Inferior parietal cortex (tissue), 1 donor: ENCODE data around the gene NTN4.
"Not testable (repeated sequence)": the region's sequence is repeated elsewhere in the genome, so short reads cannot be mapped to it uniquely, and the experiment has no call there.

Source experiments
- DNase-seq: peaks from one replicate; pipeline ENCODE4 v3.0.0-alpha.2; 2016; ENCODE audit errors: extremely low spot score

Gene NTN4

GRCh38 chr12:95796225-95796981, 5.8 kb upstream of the NTN4 start:
- DNase-seq: no peak

DNA sequence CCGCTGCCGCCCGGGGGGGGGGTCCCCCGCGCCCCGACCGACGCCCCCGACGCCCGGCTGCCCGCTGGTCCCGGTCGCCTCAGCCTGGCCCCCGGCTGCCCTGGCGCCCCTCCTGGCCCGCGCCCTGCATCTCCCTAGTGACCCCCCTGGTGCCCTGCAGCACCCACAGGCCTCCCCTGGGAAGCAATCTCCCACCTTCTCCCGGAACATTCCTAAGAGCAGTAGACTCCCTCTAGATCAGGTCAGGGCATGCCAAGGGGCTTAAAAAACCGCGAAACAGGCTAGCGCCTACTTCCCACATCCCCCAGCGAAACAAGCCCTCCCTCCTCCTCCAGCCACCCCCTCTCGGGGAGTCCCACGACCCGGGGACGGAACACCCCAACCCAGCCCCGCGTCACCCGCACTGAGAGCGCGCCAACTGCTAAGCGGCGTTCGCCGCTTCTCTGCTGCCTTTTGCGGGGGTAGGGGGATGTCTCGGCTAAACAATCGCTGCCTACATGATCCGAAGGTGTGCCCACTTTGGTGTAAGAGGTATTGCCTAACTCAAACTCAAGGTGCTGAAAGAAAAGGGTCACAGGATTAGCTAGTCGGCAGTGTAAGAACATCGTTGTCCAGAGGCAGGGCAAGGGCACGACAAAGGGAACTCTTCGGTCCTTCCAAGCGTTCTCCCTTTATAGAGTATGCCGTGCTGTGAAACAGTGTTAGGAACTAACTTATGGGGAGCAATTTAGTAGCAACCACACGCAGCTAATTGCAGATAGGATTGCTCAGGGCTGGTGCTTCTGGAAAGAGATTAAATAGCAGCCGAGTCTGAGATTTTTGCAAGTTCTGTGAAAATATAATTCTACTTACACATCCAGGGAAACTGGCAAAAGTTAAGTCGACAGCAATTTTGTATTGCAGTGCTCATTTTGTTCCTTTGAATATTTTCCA, 619 bp upstream of the NTN4 start:
- DNase-seq: no peak

DNA sequence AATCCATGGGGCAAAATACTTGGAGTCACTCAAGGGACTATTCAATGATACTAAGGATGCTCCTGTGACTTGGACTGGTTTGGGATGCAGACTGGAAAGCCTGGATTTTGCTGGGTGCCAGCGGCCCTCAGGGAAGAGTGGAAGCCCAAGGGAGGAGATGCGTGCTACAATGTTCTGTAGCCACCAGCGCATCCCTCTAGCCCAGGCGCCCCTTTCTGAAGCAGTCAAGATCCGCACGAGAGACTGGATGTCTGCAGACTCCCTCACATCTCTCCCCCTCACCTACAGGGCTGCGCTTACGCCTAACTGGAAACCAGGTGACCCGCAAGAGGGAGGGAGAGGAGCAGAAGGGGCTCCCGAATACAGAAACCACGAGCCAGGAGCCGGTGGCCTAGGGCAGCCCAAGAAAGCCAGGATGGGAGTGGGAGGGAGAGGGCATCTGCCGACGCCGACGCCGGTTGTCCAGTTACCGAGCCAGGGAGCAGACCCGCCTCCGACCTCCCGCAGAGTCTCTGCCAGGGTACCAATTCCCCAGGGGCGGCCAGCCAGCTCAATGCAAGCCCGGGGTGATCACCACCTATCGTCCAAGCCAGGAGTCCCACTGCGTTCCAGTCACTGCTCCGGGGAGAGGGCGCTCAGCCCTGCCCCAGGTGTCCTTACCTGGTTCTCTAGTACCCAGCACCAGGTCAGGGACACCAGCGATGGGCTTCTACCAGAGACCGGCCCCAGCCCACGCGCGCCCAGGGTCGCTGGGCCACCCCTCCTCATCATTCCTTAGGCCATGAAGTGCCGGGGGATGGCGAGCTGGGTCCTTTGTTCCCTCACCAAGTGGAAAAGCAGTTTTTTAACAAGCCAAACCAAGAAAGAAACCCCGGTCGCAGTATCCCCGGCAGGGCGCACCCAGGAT, 1.2 kb downstream of the NTN4 start:
- no peak for DNase-seq

DNA sequence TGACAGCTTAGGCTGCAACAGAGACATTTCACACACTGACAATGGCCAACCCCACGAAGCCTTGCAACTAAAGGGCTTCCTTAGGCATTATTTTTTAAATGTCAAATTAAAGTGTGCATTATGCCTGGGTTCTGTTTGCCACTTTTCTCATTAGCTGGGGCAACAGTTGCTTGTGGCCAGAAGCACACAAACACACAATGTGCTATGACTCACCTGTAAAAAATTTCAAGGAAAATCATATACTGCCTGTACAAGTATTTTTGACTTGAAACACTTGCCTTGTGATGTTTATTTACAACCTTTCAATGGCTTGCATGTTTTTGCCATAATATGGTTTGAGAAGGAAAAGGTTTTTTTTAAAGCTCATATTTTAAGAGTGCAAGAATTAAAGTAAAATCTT, 1.9 kb downstream of the NTN4 start:
- no peak for DNase-seq

DNA sequence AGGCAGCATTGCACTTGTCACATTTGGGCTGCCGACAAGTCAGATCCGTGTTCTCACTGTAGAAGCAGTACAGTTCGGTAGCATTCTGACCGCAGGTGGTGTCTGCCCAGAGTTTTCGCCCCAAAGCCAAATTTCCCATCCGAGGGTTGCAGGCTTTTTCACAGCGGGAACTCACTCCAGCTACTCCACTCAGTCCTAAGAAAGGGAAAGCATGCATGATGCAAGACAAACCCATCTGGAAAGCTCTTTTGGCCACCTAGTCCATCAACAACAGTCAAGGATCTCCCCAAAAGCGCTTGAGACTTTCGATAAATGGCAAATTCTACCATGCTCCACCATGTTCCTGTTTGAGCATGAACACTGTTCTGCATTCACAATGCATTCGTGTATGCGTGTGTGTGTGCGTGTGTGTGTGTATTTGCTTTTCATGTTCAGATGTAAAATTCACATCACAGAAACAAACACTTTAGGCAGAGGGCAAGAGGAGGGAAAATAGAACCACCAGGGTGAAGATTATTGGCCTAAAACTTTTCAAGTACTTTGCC, 3.2 kb downstream of the NTN4 start:
- DNase-seq: no peak

DNA sequence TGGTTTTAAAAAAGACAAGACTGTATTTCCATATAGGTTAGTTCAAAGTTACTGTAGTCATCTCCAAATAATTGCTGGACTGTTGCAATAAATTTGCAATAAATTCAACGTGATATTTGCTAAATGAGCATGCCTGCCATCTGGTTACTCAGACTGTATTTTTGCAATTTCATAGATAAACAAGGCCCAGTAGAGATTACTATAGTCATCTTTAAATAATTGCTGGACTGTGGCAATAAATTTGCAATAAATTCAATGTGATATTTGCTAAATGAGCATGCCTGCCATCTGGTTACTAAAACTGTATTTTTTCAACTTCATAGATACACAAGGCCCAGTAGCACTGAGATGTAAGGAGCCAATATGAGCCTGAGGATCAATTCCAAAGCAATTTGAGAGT, 5.6 kb downstream of the NTN4 start:
- no peak for DNase-seq

DNA sequence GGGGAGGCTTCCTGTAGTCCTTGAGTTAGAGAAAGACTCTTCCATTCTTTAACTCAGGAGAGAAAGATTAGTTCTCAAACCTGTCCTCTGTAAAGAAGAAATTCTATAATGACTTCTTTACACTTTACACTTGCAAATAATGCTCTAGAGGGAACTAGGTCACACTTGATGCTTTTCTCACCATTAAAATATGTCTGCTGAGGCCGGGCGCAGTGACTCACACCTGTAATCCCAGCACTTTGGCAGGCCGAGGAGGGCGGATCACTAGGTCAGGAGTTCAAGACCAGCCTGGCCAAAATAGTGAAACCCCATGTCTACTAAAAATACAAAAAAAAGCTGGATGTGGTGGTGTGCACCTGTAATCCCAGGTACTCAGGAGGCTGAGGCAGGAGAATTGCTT, 6.3 kb downstream of the NTN4 start:
- DNase-seq: no peak

DNA sequence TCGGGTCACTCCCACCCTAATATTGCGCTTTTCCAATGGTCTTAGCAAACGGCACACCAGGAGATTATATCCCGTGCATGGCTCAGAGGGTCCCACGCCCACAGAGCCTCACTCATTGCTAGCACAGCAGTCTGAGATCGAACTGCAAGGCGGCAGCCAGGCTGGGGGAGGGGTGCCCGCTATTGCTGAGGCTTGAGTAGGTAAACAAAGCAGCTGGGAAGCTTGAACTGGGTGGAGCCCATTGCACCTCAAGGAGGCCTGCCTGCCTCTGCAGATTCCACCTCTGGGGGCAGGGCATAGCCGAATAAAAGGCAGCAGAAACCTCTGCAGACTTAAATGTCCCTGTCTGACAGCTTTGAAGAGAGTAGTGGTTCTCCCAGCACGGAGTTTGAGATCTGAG, 15.1 kb downstream of the NTN4 start:
- not testable (repeated sequence) for DNase-seq

DNA sequence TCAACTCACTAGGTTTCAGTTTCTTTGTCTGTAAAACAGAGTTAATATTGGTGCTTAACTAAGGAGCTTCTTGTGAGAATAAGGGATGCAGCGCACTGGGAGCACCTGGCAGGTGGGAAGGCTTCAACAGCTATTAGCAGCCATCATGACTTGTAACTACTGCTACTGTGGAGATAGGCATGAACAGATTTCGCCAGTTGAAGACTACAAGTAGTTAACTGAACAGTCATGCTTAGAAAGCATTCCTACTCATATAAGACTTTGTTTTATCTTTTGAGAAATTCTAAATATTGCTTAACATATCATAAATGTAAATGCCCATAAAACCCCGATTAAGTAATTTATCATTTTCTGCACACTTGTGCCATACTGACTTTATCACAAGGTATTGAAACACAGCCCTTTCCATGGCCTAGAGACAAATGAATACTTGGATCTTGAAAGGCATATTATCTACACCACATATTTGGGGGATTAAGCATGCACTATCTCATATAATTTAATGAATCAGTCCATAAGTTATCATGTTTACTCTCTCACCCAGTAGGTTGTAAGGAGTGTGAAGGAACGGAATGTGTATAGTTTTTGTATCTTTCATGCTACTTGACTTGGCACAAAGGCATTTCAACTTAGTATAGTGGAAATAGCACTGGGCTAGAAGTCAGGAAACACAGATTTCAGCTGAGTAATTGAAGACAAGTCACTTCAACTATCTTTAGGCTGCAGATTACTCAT, 16.1 kb downstream of the NTN4 start:
- no peak for DNase-seq

- DNase-seq: no peak
Measured at GRCh38 chr12:95773320-95773719, 17.2 kb downstream of the NTN4 start.

DNA sequence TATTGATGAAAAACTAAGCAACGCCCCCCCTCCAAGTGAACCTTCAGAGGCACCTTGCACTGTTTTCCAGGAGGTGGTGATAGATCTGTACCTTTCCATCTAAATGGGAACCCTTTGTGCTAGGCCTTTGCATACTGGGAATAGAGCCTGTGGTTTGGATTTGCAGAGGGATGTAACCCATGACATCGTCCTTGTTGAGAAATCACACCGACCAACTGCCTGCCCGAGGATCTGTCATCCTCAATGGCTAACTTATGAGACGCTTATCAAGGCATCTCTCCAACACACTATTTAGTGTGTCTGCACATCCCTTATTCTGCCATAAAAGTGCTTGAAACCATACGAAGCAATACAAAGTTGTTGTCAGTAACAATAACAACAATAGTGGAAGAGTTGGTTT, 22.9 kb downstream of the NTN4 start:
- no peak for DNase-seq

DNA sequence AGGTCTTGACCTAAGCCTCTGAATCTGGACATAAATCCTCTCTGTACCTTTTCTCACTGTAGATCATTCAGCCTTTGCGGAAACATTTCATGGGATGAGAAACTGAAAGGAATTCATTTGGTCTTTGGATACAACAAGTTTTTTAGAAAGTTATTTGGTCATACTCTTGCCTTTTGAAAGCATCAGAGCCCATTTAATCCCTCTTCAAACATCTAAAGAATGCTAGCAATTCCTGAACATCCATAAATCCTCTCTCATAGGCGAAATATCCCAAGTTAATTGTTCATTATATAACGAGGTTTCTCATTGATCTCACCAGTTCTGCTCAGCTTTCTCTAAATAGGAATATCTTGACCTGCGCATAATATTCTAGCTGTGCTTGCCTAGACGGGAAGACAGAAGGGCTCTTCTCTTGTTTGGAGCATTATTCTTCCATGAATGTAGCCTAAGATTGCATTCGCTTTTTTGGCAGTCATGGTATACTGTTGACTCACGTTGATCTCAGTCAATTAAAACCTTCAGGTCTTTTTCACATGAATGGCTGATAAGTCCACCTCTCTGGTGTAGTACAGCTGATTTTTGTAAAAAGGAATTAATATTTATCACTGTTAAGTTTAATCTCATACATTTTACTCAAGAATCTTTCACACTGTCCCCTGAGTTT, 24.1 kb downstream of the NTN4 start:
- DNase-seq: no peak

DNA sequence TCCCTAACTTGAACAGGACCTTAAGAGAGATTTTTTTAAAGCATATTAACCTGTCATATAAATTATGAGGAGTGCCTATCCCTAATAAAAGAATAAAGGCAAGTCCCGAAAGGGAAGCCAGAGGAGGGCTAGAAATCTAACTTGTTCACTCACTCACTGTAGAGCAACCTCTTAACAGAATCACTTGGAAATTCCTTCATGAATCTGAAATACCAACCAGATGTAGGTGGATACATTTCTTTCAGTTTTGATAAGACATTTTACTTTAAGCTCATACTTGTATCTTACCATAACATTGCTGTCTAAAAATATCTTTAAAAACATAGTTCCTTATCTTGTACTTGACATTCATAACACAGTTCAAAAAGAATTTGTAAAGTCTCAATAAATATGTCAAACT, 25.7 kb downstream of the NTN4 start:
- DNase-seq: no peak

GRCh38 chr12:95763809-95764253, 26.7 kb downstream of the NTN4 start:
- DNase-seq: no peak

DNA sequence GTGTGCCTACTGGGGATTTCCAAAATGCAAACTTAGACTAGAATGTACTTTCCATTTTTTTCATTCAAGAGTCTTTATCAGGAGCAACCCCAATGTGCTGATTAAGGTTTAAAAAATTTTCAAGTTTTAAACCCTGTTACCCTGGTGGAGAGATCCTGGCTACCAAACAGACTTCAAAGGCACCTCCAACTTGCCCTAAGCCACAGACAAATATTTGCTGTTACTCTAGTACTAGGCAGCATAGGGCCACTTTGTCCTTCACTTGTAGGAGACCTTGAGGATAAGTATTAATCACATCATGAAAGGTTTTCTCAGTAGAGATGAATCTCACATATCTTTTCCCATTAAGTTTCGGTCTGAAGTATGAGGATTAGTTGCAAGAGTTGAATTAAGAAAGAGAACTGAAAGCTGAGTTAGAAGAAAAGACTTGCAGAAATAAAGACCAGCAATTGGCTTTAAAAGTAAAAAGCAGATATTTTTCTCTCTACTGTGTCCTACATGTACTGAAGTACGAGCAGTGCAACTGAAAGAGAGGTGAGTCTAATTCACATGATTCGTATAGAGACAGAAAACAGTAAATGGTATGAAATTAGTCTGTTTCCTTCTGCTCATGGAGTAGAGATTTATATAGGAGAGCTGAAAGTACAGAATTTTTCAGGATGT, 28.3 kb downstream of the NTN4 start:
- DNase-seq: no peak

GRCh38 chr12:95760371-95760770, 30.2 kb downstream of the NTN4 start:
- no peak for DNase-seq

- DNase-seq: no peak
Measured at GRCh38 chr12:95759718-95760117, 30.8 kb downstream of the NTN4 start.

- no peak for DNase-seq
Measured at GRCh38 chr12:95759039-95759438, 31.5 kb downstream of the NTN4 start.

- no peak for DNase-seq
Measured at GRCh38 chr12:95756362-95756761, 34.2 kb downstream of the NTN4 start.
